ENCODE measurements around the gene SNX25.
"Not testable (repeated sequence)": the region's sequence is repeated elsewhere in the genome, so short reads cannot be mapped to it uniquely, and the experiment has no call there.

SNX25 gene

GRCh38 chr4:185196437-185196836 lies 13.0 kb upstream of the SNX25 start:
- no peak for DNase-seq
- Histone ChIP-seq H3K27ac (ENCODE audit: insufficient read depth in 1 of 2, low read depth in 1 of 2, low read length in 2 of 2, poor library complexity in 1 of 2, severe bottlenecking in 2 of 2) (no peak overlapping the region), H3K4me1 (ENCODE audit: control extremely low read depth in 1 of 4, control insufficient read depth in 4 of 4, insufficient read depth in 4 of 4, low read length in 3 of 4) (no peaks in the 10 kb centered on the region), H3K9me3 (ENCODE audit: control extremely low read depth in 1 of 5, control insufficient read depth in 4 of 5, insufficient read depth in 2 of 5, low read depth in 1 of 5, low read length in 4 of 5) (no peaks in the 10 kb centered on the region), H3K36me3 (ENCODE audit: control insufficient read depth in 4 of 4, insufficient read depth in 4 of 4, low read length in 3 of 4) (peaks cover 0 to 3% (median 1%) of the 10 kb centered on the region in 4 experiments), H3K27me3 (replicated peaks in 2 of 5; ENCODE audit: control insufficient read depth in 4 of 5, insufficient read depth in 5 of 5, low read length in 4 of 5) (no peaks in the 10 kb centered on the region), H3K4me3 (ENCODE audit: control insufficient read depth in 1 of 7, extremely low read depth in 1 of 7, insufficient read depth in 4 of 7, low read depth in 2 of 7, low read length in 6 of 7) (no peak overlapping the region)
- WGBS (ENCODE audit: insufficient coverage), result no CpG with 5 or more reads among the region's 2 CpGs
- ChIA-PET CTCF (interaction anchor here (0.6 to 3.9 kb wide), 3 partner anchors 11 to 45 kb away, joined by 3 to 27 read pairs (median 4); no protein-coding TSS in a partner anchor), POLR2A (interaction anchor here (0.8 kb wide), 1 partner anchor 10 kb away, joined by 7 read pairs; no protein-coding TSS in a partner anchor)

GRCh38 chr4:185198189-185198588 lies 11.2 kb upstream of the SNX25 start:
- H3K9me3 ChIP-seq (ENCODE audit: control extremely low read depth in 1 of 5, control insufficient read depth in 4 of 5, insufficient read depth in 2 of 5, low read depth in 1 of 5, low read length in 4 of 5); H3K4me3 ChIP-seq (ENCODE audit: control insufficient read depth in 1 of 7, extremely low read depth in 1 of 7, insufficient read depth in 4 of 7, low read depth in 2 of 7, low read length in 6 of 7); H3K27ac ChIP-seq (ENCODE audit: insufficient read depth in 1 of 2, low read depth in 1 of 2, low read length in 2 of 2, poor library complexity in 1 of 2, severe bottlenecking in 2 of 2); H3K36me3 ChIP-seq (ENCODE audit: control insufficient read depth in 4 of 4, insufficient read depth in 4 of 4, low read length in 3 of 4); POLR2A ChIA-PET; H3K27me3 ChIP-seq (replicated peaks in 2 of 5; ENCODE audit: control insufficient read depth in 4 of 5, insufficient read depth in 5 of 5, low read length in 4 of 5); DNase-seq: not testable (repeated sequence)
- WGBS (ENCODE audit: insufficient coverage), result 94% methylated on average over 4 of the region's 4 CpGs
- peaks cover 0 to 16% (median 14%) of the 10 kb centered on the region in 4 experiments for H3K4me1 ChIP-seq (ENCODE audit: control extremely low read depth in 1 of 4, control insufficient read depth in 4 of 4, insufficient read depth in 4 of 4, low read length in 3 of 4)
- CTCF ChIA-PET, result interaction anchor here (1.3 to 3.9 kb wide), 2 partner anchors 12 to 107 kb away, joined by 3 to 27 read pairs; no protein-coding TSS in a partner anchor

- peak overlapping the region in 1 of 2 experiments; percentile 79 for H3K27ac ChIP-seq (ENCODE audit: insufficient read depth in 1 of 2, low read depth in 1 of 2, low read length in 2 of 2, poor library complexity in 1 of 2, severe bottlenecking in 2 of 2)
- DNase-seq, result peak; percentile 42 to 87 (median 59)
These were observed 7.1 kb upstream of the SNX25 start for GRCh38 chr4:185201977-185202962.

GRCh38 chr4:185202984-185203485 lies 6.4 kb upstream of the SNX25 start:
- WGBS (ENCODE audit: insufficient coverage), result 70% methylated on average over 8 of the region's 8 CpGs
- Histone ChIP-seq H3K27me3 (replicated peaks in 2 of 5; ENCODE audit: control insufficient read depth in 4 of 5, insufficient read depth in 5 of 5, low read length in 4 of 5) (peaks cover 0 to 2% (median 0%) of the 10 kb centered on the region in 5 experiments), H3K36me3 (ENCODE audit: control insufficient read depth in 4 of 4, insufficient read depth in 4 of 4, low read length in 3 of 4) (no peaks in the 10 kb centered on the region), H3K9me3 (ENCODE audit: control extremely low read depth in 1 of 5, control insufficient read depth in 4 of 5, insufficient read depth in 2 of 5, low read depth in 1 of 5, low read length in 4 of 5) (no peaks in the 10 kb centered on the region), H3K4me1 (ENCODE audit: control extremely low read depth in 1 of 4, control insufficient read depth in 4 of 4, insufficient read depth in 4 of 4, low read length in 3 of 4) (peaks cover 8 to 35% (median 29%) of the 10 kb centered on the region in 4 experiments), H3K27ac (ENCODE audit: insufficient read depth in 1 of 2, low read depth in 1 of 2, low read length in 2 of 2, poor library complexity in 1 of 2, severe bottlenecking in 2 of 2) (peak overlapping the region; percentile 33 to 79), H3K4me3 (ENCODE audit: control insufficient read depth in 1 of 7, extremely low read depth in 1 of 7, insufficient read depth in 4 of 7, low read depth in 2 of 7, low read length in 6 of 7) (peak overlapping the region in 6 of 7 experiments; percentile 50 to 82 (median 70))
- ChIA-PET POLR2A (no interaction called here), CTCF (no interaction called here)
- DNase-seq, result no peak

More at GRCh38 chr4:185201977-185202962, 7.1 kb upstream of the SNX25 start:
- no peaks in the 10 kb centered on the region for H3K9me3 ChIP-seq (ENCODE audit: control extremely low read depth in 1 of 5, control insufficient read depth in 4 of 5, insufficient read depth in 2 of 5, low read depth in 1 of 5, low read length in 4 of 5)
- 32% methylated on average over 9 of the region's 16 CpGs for WGBS (ENCODE audit: insufficient coverage)
- ChIA-PET CTCF (no interaction called here), POLR2A (no interaction called here)
- H3K27me3 ChIP-seq (replicated peaks in 2 of 5; ENCODE audit: control insufficient read depth in 4 of 5, insufficient read depth in 5 of 5, low read length in 4 of 5), result no peaks in the 10 kb centered on the region
- H3K4me3 ChIP-seq (ENCODE audit: control insufficient read depth in 1 of 7, extremely low read depth in 1 of 7, insufficient read depth in 4 of 7, low read depth in 2 of 7, low read length in 6 of 7), result peak overlapping the region in 4 of 7 experiments; percentile 68 to 82 (median 75)
- H3K36me3 ChIP-seq (ENCODE audit: control insufficient read depth in 4 of 4, insufficient read depth in 4 of 4, low read length in 3 of 4), result no peaks in the 10 kb centered on the region
- peaks cover 8 to 35% (median 29%) of the 10 kb centered on the region in 4 experiments for H3K4me1 ChIP-seq (ENCODE audit: control extremely low read depth in 1 of 4, control insufficient read depth in 4 of 4, insufficient read depth in 4 of 4, low read length in 3 of 4)

- Histone ChIP-seq H3K4me1 (ENCODE audit: control extremely low read depth in 1 of 4, control insufficient read depth in 4 of 4, insufficient read depth in 4 of 4, low read length in 3 of 4) (peaks cover 8 to 36% (median 29%) of the 10 kb centered on the region in 4 experiments), H3K4me3 (ENCODE audit: control insufficient read depth in 1 of 7, extremely low read depth in 1 of 7, insufficient read depth in 4 of 7, low read depth in 2 of 7, low read length in 6 of 7) (peak within 1 kb of the TSS; percentile 37 to 82 (median 68)), H3K9me3 (ENCODE audit: control extremely low read depth in 1 of 5, control insufficient read depth in 4 of 5, insufficient read depth in 2 of 5, low read depth in 1 of 5, low read length in 4 of 5) (no peaks in the 10 kb centered on the region), H3K27me3 (replicated peaks in 2 of 5; ENCODE audit: control insufficient read depth in 4 of 5, insufficient read depth in 5 of 5, low read length in 4 of 5) (peaks cover 0 to 6% (median under 1%) of the 10 kb centered on the region in 5 experiments), H3K36me3 (ENCODE audit: control insufficient read depth in 4 of 4, insufficient read depth in 4 of 4, low read length in 3 of 4) (no peaks in the 10 kb centered on the region), H3K27ac (ENCODE audit: insufficient read depth in 1 of 2, low read depth in 1 of 2, low read length in 2 of 2, poor library complexity in 1 of 2, severe bottlenecking in 2 of 2) (peak within 1 kb of the TSS; percentile 33 to 79)
- peak; percentile 82 to 93 (median 92) for DNase-seq
- WGBS (ENCODE audit: insufficient coverage), result under 1% methylated on average over 74 of the region's 103 CpGs
- ChIA-PET POLR2A (no interaction called here), CTCF (interaction anchor here (0.7 kb wide), 1 partner anchor 10 kb away, joined by 3 read pairs; no protein-coding TSS in a partner anchor)
These were observed 5.7 kb upstream of the SNX25 start, which contains the start of gene CFAP97 for GRCh38 chr4:185203486-185204237. TSS of gene CFAP97 (minus strand) at chr4:185204000. CDS start at chr4:185191196, 12,804 bp downstream.

- H3K27me3 ChIP-seq (replicated peaks in 2 of 5; ENCODE audit: control insufficient read depth in 4 of 5, insufficient read depth in 5 of 5, low read length in 4 of 5), result peaks cover 0 to 11% (median 4%) of the 10 kb centered on the region in 5 experiments
- DNase-seq, result peak in 1 of 3 donors; percentile 20
- H3K4me3 ChIP-seq (ENCODE audit: control insufficient read depth in 1 of 7, extremely low read depth in 1 of 7, insufficient read depth in 4 of 7, low read depth in 2 of 7, low read length in 6 of 7), result peak overlapping the region in 6 of 7 experiments; percentile 25 to 82 (median 70)
- ChIA-PET POLR2A (no interaction called here), CTCF (interaction anchor here (0.7 kb wide), 1 partner anchor 9 kb away, joined by 3 read pairs; no protein-coding TSS in a partner anchor)
- H3K4me1 ChIP-seq (ENCODE audit: control extremely low read depth in 1 of 4, control insufficient read depth in 4 of 4, insufficient read depth in 4 of 4, low read length in 3 of 4), result peaks cover 8 to 41% (median 34%) of the 10 kb centered on the region in 4 experiments
- H3K36me3 ChIP-seq (ENCODE audit: control insufficient read depth in 4 of 4, insufficient read depth in 4 of 4, low read length in 3 of 4), result no peaks in the 10 kb centered on the region
- 0% methylated on average over 1 of the region's 14 CpGs for WGBS (ENCODE audit: insufficient coverage)
- no peaks in the 10 kb centered on the region for H3K9me3 ChIP-seq (ENCODE audit: control extremely low read depth in 1 of 5, control insufficient read depth in 4 of 5, insufficient read depth in 2 of 5, low read depth in 1 of 5, low read length in 4 of 5)
- peak overlapping the region in 1 of 2 experiments; percentile 79 for H3K27ac ChIP-seq (ENCODE audit: insufficient read depth in 1 of 2, low read depth in 1 of 2, low read length in 2 of 2, poor library complexity in 1 of 2, severe bottlenecking in 2 of 2)
These were observed 5.0 kb upstream of the SNX25 start for GRCh38 chr4:185204238-185204910.
